ENCODE results near the gene NREP. TPM values are rescaled to one million over a fixed set of nuclear protein-coding genes. Genes with fewer than 3 reads are reported as not detected.

The NREP gene
- total RNA-seq, 4 donors from 2014 or later = 2.3 to 18.2 (median 2.8) TPM

DNA sequence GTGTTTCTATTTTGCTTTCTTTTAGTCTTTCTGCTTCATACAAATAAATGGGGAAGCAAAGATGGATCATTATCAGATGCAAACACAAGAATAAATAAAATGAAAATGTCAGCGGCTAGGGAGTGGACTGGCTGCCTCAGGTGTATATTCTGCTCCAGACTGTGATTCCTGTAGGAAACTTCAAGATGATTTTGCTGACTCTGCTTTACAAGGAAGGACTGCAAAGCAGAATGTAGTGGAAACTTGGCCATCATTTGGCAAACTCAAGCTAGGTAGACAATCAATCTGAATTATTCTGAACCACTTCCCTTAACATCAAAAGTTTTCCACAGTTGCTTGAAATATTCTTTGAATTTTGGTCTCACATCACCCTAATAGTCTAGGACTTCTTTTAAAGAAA, 38.1 kb upstream of the NREP start:
- TF ChIP-seq POLR2A (IDR thresholded peaks at IDR 0.05) = no peak
- TF ChIP-seq, protein P1, sequence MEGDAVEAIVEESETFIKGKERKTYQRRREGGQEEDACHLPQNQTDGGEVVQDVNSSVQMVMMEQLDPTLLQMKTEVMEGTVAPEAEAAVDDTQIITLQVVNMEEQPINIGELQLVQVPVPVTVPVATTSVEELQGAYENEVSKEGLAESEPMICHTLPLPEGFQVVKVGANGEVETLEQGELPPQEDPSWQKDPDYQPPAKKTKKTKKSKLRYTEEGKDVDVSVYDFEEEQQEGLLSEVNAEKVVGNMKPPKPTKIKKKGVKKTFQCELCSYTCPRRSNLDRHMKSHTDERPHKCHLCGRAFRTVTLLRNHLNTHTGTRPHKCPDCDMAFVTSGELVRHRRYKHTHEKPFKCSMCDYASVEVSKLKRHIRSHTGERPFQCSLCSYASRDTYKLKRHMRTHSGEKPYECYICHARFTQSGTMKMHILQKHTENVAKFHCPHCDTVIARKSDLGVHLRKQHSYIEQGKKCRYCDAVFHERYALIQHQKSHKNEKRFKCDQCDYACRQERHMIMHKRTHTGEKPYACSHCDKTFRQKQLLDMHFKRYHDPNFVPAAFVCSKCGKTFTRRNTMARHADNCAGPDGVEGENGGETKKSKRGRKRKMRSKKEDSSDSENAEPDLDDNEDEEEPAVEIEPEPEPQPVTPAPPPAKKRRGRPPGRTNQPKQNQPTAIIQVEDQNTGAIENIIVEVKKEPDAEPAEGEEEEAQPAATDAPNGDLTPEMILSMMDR (IDR thresholded peaks at IDR 0.05) = no peak
- no peak for DNase-seq
- H3K9me3 ChIP-seq = no peaks in the 10 kb centered on the region
- no peaks in the 10 kb centered on the region for H3K4me1 ChIP-seq
- no peaks in the 10 kb centered on the region for H3K27me3 ChIP-seq
- no peak overlapping the region for H3K4me3 ChIP-seq
- H3K27ac ChIP-seq = no peak overlapping the region
- H3K36me3 ChIP-seq = no peaks in the 10 kb centered on the region

DNA sequence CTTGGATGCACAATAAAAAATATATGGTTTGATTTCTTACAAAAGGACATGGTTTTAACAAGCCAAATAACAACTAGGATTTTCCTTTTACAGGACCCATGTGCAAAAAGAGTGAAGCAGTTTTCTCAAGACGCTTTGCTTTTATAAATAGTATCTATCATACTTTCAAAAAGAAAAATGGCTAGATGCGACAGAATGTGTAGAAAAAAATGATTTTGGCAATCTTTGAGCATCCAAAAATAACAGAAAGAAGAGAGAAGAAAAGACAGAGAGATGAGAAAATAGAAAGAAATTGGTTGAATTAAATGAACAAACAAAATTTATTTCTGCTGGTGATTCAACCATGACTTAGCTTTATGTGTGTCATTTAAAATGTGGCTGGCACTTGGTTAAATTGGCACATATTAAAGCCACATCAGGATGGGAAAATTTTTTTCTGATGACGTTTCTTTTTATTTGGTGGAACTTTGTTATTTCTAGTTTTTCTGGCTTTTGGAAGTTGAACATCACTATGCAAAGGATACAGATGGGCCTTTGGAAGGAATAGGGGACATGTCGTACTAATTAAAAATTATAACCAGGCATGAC, 35.6 kb upstream of the NREP start:
- TF ChIP-seq POLR2A (IDR thresholded peaks at IDR 0.05) = no peak
- TF ChIP-seq, protein P1 (IDR thresholded peaks at IDR 0.05) = no peak
- no peak overlapping the region for H3K27ac ChIP-seq
- DNase-seq = no peak
- H3K36me3 ChIP-seq = no peaks in the 10 kb centered on the region
- H3K9me3 ChIP-seq = no peaks in the 10 kb centered on the region
- no peaks in the 10 kb centered on the region for H3K27me3 ChIP-seq
- no peaks in the 10 kb centered on the region for H3K4me1 ChIP-seq
- no peak overlapping the region for H3K4me3 ChIP-seq

DNA sequence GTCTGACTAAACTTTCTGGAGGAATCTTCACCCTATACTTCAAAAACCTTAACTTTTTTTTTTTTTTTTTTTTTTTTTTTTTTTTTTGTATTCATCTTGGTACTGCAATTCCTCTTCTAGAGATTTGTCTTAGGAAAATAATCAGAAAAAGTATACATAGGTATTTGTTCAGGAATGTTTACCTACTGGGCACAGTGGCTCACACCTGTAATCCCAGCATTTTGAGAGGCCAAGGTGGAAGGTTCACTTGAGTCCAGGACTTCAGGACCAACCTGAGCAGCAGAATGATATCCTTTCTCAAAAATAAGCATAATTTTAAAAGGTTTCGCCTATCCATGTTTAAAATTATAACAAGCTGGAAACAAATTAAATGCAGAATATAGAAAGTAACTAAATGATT, 33.3 kb upstream of the NREP start:
- H3K27ac ChIP-seq = no peak overlapping the region
- H3K4me3 ChIP-seq = no peak overlapping the region
- no peaks in the 10 kb centered on the region for H3K27me3 ChIP-seq
- H3K36me3 ChIP-seq = no peaks in the 10 kb centered on the region
- no peaks in the 10 kb centered on the region for H3K4me1 ChIP-seq
- DNase-seq = no peak
- no peaks in the 10 kb centered on the region for H3K9me3 ChIP-seq
- TF ChIP-seq, protein P1 (IDR thresholded peaks at IDR 0.05) = no peak
- no peak for TF ChIP-seq POLR2A (IDR thresholded peaks at IDR 0.05)

DNA sequence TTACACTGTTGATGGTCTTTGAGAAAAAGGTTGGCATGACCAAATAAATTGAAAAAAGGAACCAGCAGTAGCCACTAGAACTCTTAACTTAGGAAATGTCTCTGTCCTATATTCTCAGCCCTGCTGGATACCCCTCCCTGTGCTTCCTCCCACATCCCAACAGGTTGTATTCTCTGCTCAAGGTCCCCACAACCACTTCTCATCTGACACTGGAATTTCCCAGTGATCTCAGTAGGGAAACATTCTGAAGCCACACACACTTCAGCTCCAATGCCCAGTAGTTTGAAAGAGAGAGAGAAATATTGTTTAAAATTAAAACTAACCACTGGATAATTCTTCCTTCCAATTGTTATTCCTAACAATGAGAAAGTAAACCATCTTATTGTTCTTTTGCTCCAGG, 30.0 kb upstream of the NREP start:
- Histone ChIP-seq H3K4me1 (no peaks in the 10 kb centered on the region), H3K36me3 (no peaks in the 10 kb centered on the region), H3K27ac (no peak overlapping the region), H3K27me3 (no peaks in the 10 kb centered on the region), H3K9me3 (no peaks in the 10 kb centered on the region), H3K4me3 (no peak overlapping the region)
- TF ChIP-seq, protein P1 (IDR thresholded peaks at IDR 0.05) = no peak
- no peak for TF ChIP-seq POLR2A (IDR thresholded peaks at IDR 0.05)
- no peak for DNase-seq

DNA sequence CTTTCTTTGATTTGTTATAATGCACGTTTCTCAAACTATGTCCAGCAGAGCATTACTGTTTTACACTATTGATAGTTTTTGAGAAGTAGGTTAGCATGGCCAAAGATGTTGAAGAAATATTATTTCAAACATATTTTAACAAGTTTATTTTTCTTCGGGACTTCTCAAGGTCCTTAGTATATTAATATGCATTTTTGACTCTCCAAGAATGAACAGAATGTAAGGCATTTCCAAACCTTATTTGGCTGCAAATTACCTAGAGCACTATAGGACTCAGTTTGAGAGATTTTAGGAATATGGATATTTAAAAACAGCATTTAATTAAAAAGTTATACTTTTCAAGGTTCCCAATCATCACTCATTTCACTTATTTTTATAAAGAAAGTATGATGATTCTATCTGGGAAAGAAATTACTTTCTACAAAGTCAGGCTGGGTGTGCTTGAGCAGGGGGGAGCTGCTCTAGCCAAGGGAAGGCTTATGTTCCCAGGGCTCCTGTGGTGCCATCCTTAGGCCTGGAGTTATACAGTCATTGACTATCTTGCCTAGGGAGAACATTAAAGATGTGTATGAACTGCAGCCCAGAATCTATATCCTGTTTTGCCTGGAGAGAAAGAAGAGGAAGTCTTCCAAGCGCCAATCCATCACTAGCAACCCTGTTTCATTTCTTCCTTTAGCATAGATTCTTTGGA, 27.6 kb upstream of the NREP start:
- H3K9me3 ChIP-seq = no peaks in the 10 kb centered on the region
- H3K4me3 ChIP-seq = no peak overlapping the region
- H3K27me3 ChIP-seq = no peaks in the 10 kb centered on the region
- DNase-seq = no peak
- no peak overlapping the region for H3K27ac ChIP-seq
- H3K4me1 ChIP-seq = no peaks in the 10 kb centered on the region
- TF ChIP-seq, protein P1 (IDR thresholded peaks at IDR 0.05) = no peak
- no peak for TF ChIP-seq POLR2A (IDR thresholded peaks at IDR 0.05)
- H3K36me3 ChIP-seq = no peaks in the 10 kb centered on the region

Measured in Peyer's patch (tissue), 4 donors.